HCT116 (cell line): ENCODE measurements around the gene SDK2. TPM values are rescaled to one million over a fixed set of nuclear protein-coding genes. Genes with fewer than 3 reads are reported as not detected.

Experiments used
- ATAC-seq: fragments of 200-7000 bp; cut with Tn5 transposase; 2 replicates; pipeline ENCODE4 v1.9.1; 2020; ENCODE audit warnings: mild to moderate bottlenecking, moderate library complexity
- BruUV-seq: library from RNA; stranded (reverse); fragments of 400-500 nt; replicated peaks from 2 replicates; lab custom pipeline; 2021; lab: Mats Ljungman, UMichigan
- CTCF ChIA-PET: fragments of 300-600 bp; sonication (Branson Sonifier 250); formaldehyde crosslinking; loops from one replicate; lab custom pipeline; 2021; ENCODE audit warnings: antibody characterized with exemption; lab: Charles Lee
- POLR2A ChIA-PET: fragments of 300-600, 350-600 bp; sonication (Branson Sonifier 250); formaldehyde crosslinking; loops from one replicate; lab custom pipeline; 2021; ENCODE audit warnings: antibody characterized with exemption; lab: Charles Lee
- RAD21 ChIA-PET, 2 experiments: fragments of 300-600 bp; sonication (Branson Sonifier 250); formaldehyde crosslinking; loops; one replicate each; lab custom pipeline; 2023; ENCODE audit warnings: low total read pairs in 2 of 2; ENCODE audit not compliant: uncharacterized antibody in 2 of 2, unreplicated experiment in 2 of 2, low non-redundant PET in 1 of 2; lab: Charles Lee
- DNase-seq: peaks from one replicate; pipeline ENCODE4 v3.0.0-alpha.2; 2010; ENCODE audit warnings: low read depth, low spot score
- H2AFZ ChIP-seq: fragments of 200-600 bp; shearing (Covaris generic), sonication (generic); 2 replicates; pipeline ENCODE4 v1.6.1; 2017; ENCODE audit warnings: low read depth, mixed run types, mixed read lengths, antibody characterized with exemption, low read length; ENCODE audit not compliant: poor library complexity, severe bottlenecking
- H3K27ac ChIP-seq: 2 replicates; pipeline ENCODE4 v1.5.1; 2012; ENCODE audit warnings: low read depth, low read length
- H3K27me3 ChIP-seq: fragments of 200-600 bp; sonication (generic); 2 replicates; pipeline ENCODE4 v1.6.1; 2016; ENCODE audit warnings: mixed run types, low read length, mixed read lengths; ENCODE audit not compliant: insufficient read depth
- H3K36me3 ChIP-seq, 2 experiments: fragments of 200-500 bp in 1 of 2; fragments of 200-600 bp in 1 of 2; sonication (Bioruptor generic) in 1 of 2; sonication (generic) in 1 of 2; 2 replicates each; pipeline versions ENCODE4 v1.5.1 to v1.6.1; 2014 to 2016; ENCODE audit warnings: low read length in 2 of 2, inconsistent platforms in 1 of 2, mixed read lengths in 1 of 2, mixed run types in 1 of 2; ENCODE audit not compliant: insufficient read depth in 2 of 2, control insufficient read depth in 1 of 2
- H3K4me1 ChIP-seq, 2 experiments: fragments of 200-600 bp in 1 of 2; sonication (generic) in 1 of 2; 2 replicates each; pipeline versions ENCODE4 v1.5.1 to v1.6.1; 2012 to 2017; ENCODE audit warnings: low read length in 2 of 2, inconsistent platforms in 1 of 2, mild to moderate bottlenecking in 1 of 2, mixed read lengths in 1 of 2, mixed run types in 1 of 2, moderate library complexity in 1 of 2; ENCODE audit not compliant: insufficient read depth in 2 of 2, control insufficient read depth in 1 of 2
- H3K4me2 ChIP-seq: fragments of 200-600 bp; sonication (generic); 2 replicates; pipeline ENCODE4 v1.6.1; 2017; ENCODE audit warnings: mixed run types, low read length, mixed read lengths
- H3K4me3 ChIP-seq, 2 experiments: fragments of 200-600 bp in 1 of 2; sonication (generic) in 1 of 2; replicated peaks in 1 of 2; 2 replicates each; pipeline ENCODE4 v1.5.1; 2011 to 2016; ENCODE audit warnings: low read length in 2 of 2, control low read depth in 1 of 2, low read depth in 1 of 2, mild to moderate bottlenecking in 1 of 2, mixed read lengths in 1 of 2, mixed run types in 1 of 2
- H3K79me2 ChIP-seq: fragments of 200-600 bp; sonication (generic); 2 replicates; pipeline ENCODE4 v1.6.1; 2017; ENCODE audit warnings: mild to moderate bottlenecking, mixed run types, low read length, moderate library complexity, mixed read lengths; ENCODE audit not compliant: insufficient read depth
- H3K9ac ChIP-seq: fragments of 200-600 bp; sonication (generic); 2 replicates; pipeline ENCODE4 v1.6.1; 2016; ENCODE audit warnings: low read length, mixed read lengths
- H3K9me2 ChIP-seq: fragments of 200-600 bp; sonication (generic), shearing (Covaris generic); 2 replicates; pipeline ENCODE4 v1.6.1; 2017; ENCODE audit warnings: mixed run types, mild to moderate bottlenecking, moderate library complexity; ENCODE audit not compliant: insufficient read depth
- H3K9me3 ChIP-seq, 2 experiments: fragments of 200-500 bp in 1 of 2; fragments of 200-600 bp in 1 of 2; sonication (Bioruptor generic) in 1 of 2; sonication (generic) in 1 of 2; 2 replicates each; pipeline ENCODE4 v1.6.1; 2014 to 2017; ENCODE audit warnings: low read length in 2 of 2, mixed read lengths in 2 of 2, inconsistent platforms in 1 of 2, low read depth in 1 of 2, mild to moderate bottlenecking in 1 of 2, mixed run types in 1 of 2, moderate library complexity in 1 of 2; ENCODE audit not compliant: control insufficient read depth in 1 of 2, insufficient read depth in 1 of 2
- H4K20me1 ChIP-seq: fragments of 200-600 bp; sonication (generic), shearing (Covaris generic); 2 replicates; pipeline ENCODE4 v1.6.1; 2017; ENCODE audit warnings: mixed run types, mild to moderate bottlenecking, moderate library complexity; ENCODE audit not compliant: insufficient read depth
- CBX3 ChIP-seq: IDR thresholded peaks from 2 replicates; pipeline ENCODE4 v1.6.1; 2012; ENCODE audit warnings: low read depth
- ELF1 ChIP-seq: IDR thresholded peaks from 2 replicates; pipeline ENCODE4 v1.6.1; 2012; ENCODE audit warnings: low read depth, borderline replicate concordance
- POLR2A ChIP-seq: IDR thresholded peaks from 2 replicates; pipeline ENCODE4 v1.7.0; 2011; ENCODE audit warnings: borderline replicate concordance; ENCODE audit not compliant: insufficient read depth, insufficient read length; ENCODE audit errors: extremely low read depth
- POLR2AphosphoS5 ChIP-seq: IDR thresholded peaks from 2 replicates; pipeline ENCODE4 v1.6.1; 2011; ENCODE audit warnings: mild to moderate bottlenecking, low read depth, low read length, moderate library complexity
- RAD21 ChIP-seq: IDR thresholded peaks from 2 replicates; pipeline ENCODE4 v1.6.1; 2012; ENCODE audit warnings: low read depth, mild to moderate bottlenecking
- SP1 ChIP-seq: IDR thresholded peaks from 2 replicates; pipeline ENCODE4 v1.6.1; 2012; ENCODE audit warnings: low read depth
- YY1 ChIP-seq: IDR thresholded peaks from 2 replicates; pipeline ENCODE4 v1.6.1; 2011; ENCODE audit warnings: low read length, low read depth, moderate library complexity, mild to moderate bottlenecking; ENCODE audit not compliant: insufficient replicate concordance; ENCODE audit errors: extremely low read depth
- ZFX ChIP-seq: fragments of 450-650 bp; IDR thresholded peaks from 2 replicates; pipeline ENCODE4 v1.6.1; 2017
- ZNF274 ChIP-seq: fragments of 200-500 bp; sonication (Bioruptor generic); IDR thresholded peaks from 2 replicates; pipeline ENCODE4 v1.6.1; 2014; ENCODE audit warnings: mild to moderate bottlenecking, low read depth, low read length, inconsistent platforms
- intact Hi-C: fragments of 100-400 bp; cut with micrococcal nuclease; formaldehyde crosslinking; loops from 2 replicates; pipeline ENCODE4 v1.10.0; 2022
- total RNA-seq: library from RNA; stranded (reverse); gene quantifications from one replicate; pipeline ENCODE4 v1.2.1, GENCODE V29; 2021; ENCODE audit not compliant: unreplicated experiment
- TF ChIP-seq, protein P1 (sequence below): IDR thresholded peaks from 2 replicates; pipeline ENCODE4 v1.6.1; 2012
- TF ChIP-seq, protein P2 (sequence below): IDR thresholded peaks from 2 replicates; pipeline ENCODE4 v1.6.1; 2011; ENCODE audit warnings: mild to moderate bottlenecking, low read length, moderate library complexity; ENCODE audit not compliant: insufficient replicate concordance; ENCODE audit errors: extremely low read depth
- TF ChIP-seq, protein P3 (sequence below): IDR thresholded peaks from 2 replicates; pipeline ENCODE4 v1.6.1; 2012

The SDK2 gene
- total RNA-seq, 1 experiment from 2014 or later: 0.10 TPM

DNA sequence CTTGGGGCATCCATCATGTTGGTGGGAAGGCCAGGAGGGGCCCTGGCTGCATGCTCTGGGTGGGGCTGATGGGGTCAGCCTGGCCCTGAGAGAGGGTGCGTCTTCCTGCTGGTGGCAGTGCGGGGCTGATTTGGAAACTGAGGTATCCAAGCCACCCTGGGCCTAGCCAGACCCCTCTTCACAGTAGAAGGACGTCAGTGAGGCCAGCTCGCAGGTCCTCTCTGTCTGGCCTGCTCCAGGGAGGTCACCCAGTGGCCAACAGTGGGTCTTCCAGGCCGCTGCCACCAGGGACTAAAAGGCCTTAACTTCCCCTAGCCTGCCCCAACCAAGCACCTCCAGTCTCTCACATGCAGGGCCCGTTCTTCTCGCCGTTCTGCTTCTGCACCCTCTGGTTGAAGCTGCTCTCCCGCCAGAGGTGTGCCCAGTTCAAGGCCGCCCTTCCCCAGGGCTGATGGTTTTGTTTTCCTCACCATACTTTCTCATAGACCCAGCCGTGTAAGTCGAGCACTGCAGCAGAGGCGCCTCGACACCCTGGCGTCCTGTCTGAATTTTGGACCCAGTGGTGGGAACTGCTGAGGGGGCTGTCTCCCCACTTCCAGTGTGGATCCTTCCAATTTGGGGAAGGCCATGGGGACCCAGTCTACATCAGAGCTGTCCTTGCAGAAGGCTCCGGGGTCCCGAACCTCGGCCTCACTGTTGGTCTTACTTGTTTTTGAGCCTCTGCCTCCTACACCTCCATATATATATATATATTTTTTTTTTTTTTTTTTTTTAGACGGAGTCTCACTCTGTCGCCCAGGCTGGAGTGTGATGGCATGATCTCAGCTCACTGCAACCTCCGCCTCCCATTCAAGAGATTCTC, 289.6 kb downstream of the SDK2 start:
- Histone ChIP-seq H3K36me3 (no peaks in the 10 kb centered on the region), H4K20me1 (no peaks in the 10 kb centered on the region), H3K27ac (no peak overlapping the region), H3K4me2 (no peak overlapping the region), H3K9ac (no peak overlapping the region), H3K79me2 (no peaks in the 10 kb centered on the region), H3K4me1 (peaks cover 4 to 9% of the 10 kb centered on the region in 2 experiments), H3K27me3 (no peaks in the 10 kb centered on the region), H3K9me2 (no peaks in the 10 kb centered on the region), H3K9me3 (no peaks in the 10 kb centered on the region), H2AFZ (no peak overlapping the region), H3K4me3 (no peak overlapping the region)
- no peak for TF ChIP-seq ELF1
- no peak for TF ChIP-seq SP1
- TF ChIP-seq, protein P1, sequence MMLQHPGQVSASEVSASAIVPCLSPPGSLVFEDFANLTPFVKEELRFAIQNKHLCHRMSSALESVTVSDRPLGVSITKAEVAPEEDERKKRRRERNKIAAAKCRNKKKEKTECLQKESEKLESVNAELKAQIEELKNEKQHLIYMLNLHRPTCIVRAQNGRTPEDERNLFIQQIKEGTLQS: no peak
- TF ChIP-seq ZFX: no peak
- TF ChIP-seq POLR2AphosphoS5: no peak
- TF ChIP-seq YY1: no peak
- no peak for TF ChIP-seq RAD21
- TF ChIP-seq, protein P2, sequence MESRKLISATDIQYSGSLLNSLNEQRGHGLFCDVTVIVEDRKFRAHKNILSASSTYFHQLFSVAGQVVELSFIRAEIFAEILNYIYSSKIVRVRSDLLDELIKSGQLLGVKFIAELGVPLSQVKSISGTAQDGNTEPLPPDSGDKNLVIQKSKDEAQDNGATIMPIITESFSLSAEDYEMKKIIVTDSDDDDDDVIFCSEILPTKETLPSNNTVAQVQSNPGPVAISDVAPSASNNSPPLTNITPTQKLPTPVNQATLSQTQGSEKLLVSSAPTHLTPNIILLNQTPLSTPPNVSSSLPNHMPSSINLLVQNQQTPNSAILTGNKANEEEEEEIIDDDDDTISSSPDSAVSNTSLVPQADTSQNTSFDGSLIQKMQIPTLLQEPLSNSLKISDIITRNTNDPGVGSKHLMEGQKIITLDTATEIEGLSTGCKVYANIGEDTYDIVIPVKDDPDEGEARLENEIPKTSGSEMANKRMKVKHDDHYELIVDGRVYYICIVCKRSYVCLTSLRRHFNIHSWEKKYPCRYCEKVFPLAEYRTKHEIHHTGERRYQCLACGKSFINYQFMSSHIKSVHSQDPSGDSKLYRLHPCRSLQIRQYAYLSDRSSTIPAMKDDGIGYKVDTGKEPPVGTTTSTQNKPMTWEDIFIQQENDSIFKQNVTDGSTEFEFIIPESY: no peak
- TF ChIP-seq POLR2A: no peak
- TF ChIP-seq ZNF274: no peak
- TF ChIP-seq, protein P3, sequence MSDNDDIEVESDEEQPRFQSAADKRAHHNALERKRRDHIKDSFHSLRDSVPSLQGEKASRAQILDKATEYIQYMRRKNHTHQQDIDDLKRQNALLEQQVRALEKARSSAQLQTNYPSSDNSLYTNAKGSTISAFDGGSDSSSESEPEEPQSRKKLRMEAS: no peak
- no peak for TF ChIP-seq CBX3
- no TSS peak for BruUV-seq
- no peak for ATAC-seq
- intact Hi-C loops: no loop called here
- ChIA-PET CTCF (interaction anchor here (1.3 kb wide), 1 partner anchor 15 kb away, joined by 6 read pairs; no protein-coding TSS in a partner anchor), POLR2A (interaction anchor here (0.7 kb wide), 1 partner anchor 15 kb away, joined by 4 read pairs; no protein-coding TSS in a partner anchor), RAD21 (no interaction called here)
- DNase-seq: no peak
